ENCODE measurements around the gene RNASE8.
A peak's percentile ranks its signal among the peaks of the same experiment; 100 is the strongest.

Gene RNASE8

DNA sequence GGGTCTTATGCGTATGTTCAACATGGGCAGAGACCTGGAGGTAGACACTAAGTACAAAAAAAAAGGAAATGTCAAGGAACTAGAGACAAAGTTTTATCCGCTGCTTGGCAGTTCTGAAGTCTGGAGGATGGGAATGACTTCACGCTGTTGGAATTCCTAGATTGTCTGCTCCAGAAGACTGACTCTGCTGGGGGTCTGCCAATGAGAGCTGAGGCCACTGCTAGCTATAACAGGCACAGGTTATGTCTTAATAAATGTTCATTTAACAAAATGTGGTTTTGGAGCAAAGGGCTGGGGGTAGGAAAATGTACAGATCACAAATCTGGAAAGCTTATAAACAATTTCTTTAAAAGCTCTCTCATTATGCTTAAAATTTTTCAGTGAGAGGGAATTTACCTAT lies 5.9 kb downstream of the RNASE8 start:
- Histone ChIP-seq H3K4me1 (ENCODE audit: control insufficient read depth in 2 of 2, insufficient read depth in 2 of 2, low read length in 2 of 2) (peaks cover 6 to 9% of the 10 kb centered on the region in 2 donors), H3K9me3 (ENCODE audit: control insufficient read depth in 2 of 2, low read length in 2 of 2) (no peaks in the 10 kb centered on the region), H3K27me3 (ENCODE audit: control insufficient read depth in 2 of 2, insufficient read depth in 2 of 2, low read length in 2 of 2) (no peaks in the 10 kb centered on the region), H3K27ac (ENCODE audit: low read depth in 2 of 2, low read length in 2 of 2) (peak overlapping the region in 1 of 2 donors; percentile 48), H3K4me3 (ENCODE audit: low read length in 2 of 2) (no peak overlapping the region), H3K36me3 (ENCODE audit: control insufficient read depth in 2 of 2, insufficient read depth in 2 of 2, low read length in 2 of 2) (no peaks in the 10 kb centered on the region), H3K9ac (ENCODE audit: low read depth in 1 of 2, low read length in 2 of 2) (no peak overlapping the region)

DNA sequence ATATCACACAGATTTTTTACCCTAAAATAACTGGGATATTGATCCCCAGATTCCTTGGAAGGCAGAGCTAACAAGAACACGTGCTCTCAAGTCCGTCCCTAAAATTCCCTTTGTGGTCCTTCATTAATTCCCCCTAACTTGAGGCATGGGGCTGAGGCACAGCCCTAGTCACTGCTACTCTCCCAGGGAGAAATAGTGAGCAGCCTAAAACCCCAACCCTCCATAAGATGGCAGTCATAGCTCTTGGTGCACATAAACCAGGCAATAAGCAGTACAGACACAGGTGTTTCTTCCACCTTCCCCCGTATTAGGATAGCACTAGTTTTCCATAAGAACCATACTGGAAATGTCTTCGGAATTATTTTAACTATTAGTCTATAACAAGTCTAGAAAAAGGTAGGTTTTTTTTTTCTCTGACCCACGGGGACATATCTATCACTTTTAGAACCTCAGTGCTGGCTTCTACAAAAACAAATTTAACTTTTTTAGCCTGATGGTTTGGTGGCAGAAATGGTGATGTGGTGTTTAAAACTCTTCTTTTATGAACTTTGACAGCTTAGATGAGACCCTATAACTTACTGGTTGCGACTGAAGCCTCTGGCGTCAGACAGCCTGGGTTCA lies 9.4 kb downstream of the RNASE8 start:
- Histone ChIP-seq H3K27ac (ENCODE audit: low read depth in 2 of 2, low read length in 2 of 2) (no peak overlapping the region), H3K4me3 (ENCODE audit: low read length in 2 of 2) (no peak overlapping the region), H3K27me3 (ENCODE audit: control insufficient read depth in 2 of 2, insufficient read depth in 2 of 2, low read length in 2 of 2) (no peaks in the 10 kb centered on the region), H3K36me3 (ENCODE audit: control insufficient read depth in 2 of 2, insufficient read depth in 2 of 2, low read length in 2 of 2) (no peaks in the 10 kb centered on the region), H3K9ac (ENCODE audit: low read depth in 1 of 2, low read length in 2 of 2) (no peak overlapping the region), H3K4me1 (ENCODE audit: control insufficient read depth in 2 of 2, insufficient read depth in 2 of 2, low read length in 2 of 2) (peaks cover 25% of the 10 kb centered on the region in 2 donors), H3K9me3 (ENCODE audit: control insufficient read depth in 2 of 2, low read length in 2 of 2) (no peaks in the 10 kb centered on the region)

DNA sequence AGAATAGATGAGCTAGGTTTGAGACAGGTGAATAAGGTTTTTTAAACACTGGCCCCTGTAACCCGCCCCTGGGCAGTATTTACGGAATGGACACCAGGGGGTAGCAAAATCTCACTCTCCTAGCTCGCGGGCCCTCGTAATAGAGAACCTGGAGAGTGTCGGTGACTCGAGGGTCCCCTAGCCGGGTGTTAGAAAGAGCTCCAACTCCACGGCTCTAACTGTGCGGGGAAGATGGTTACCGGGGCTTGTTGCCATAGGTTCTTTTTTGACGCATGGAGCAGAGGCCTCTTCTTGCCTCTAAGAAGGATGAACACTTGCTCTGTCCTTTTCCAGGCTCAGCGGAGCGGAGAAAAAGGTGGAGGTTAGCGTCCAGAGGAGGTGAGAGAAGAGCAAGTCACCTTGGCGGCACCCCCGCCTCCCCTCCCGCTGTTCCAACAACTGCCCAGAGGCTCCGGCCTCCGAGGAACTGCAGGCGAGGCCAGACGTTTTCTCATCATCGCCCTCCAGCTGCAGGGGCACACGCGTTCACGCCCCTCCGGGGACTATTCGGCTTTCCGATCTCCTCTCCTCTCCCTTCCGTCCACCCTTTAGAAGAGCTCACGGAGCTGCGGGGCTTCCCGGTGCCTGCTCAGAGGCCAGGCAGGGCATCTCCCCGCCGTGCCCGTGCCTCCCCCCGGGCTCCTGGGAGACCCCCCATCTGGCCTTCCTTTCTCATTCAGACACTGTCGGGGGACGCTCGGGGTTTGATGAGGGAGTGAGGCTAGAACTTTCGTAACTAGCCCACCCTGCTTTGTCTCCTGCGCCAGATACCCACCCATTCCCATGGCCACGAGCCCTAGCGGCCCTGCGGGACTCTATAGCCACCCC lies 11.1 kb downstream of the RNASE8 start:
- H3K27ac ChIP-seq (ENCODE audit: low read depth in 2 of 2, low read length in 2 of 2): peak overlapping the region; percentile 18 to 93
- H3K27me3 ChIP-seq (ENCODE audit: control insufficient read depth in 2 of 2, insufficient read depth in 2 of 2, low read length in 2 of 2): no peaks in the 10 kb centered on the region
- no peaks in the 10 kb centered on the region for H3K9me3 ChIP-seq (ENCODE audit: control insufficient read depth in 2 of 2, low read length in 2 of 2)
- H3K9ac ChIP-seq (ENCODE audit: low read depth in 1 of 2, low read length in 2 of 2): peak overlapping the region; percentile 68 to 83
- peaks cover 33% of the 10 kb centered on the region in 2 donors for H3K4me1 ChIP-seq (ENCODE audit: control insufficient read depth in 2 of 2, insufficient read depth in 2 of 2, low read length in 2 of 2)
- H3K4me3 ChIP-seq (ENCODE audit: low read length in 2 of 2): peak overlapping the region; percentile 52 to 70
- H3K36me3 ChIP-seq (ENCODE audit: control insufficient read depth in 2 of 2, insufficient read depth in 2 of 2, low read length in 2 of 2): peaks cover 6 to 8% of the 10 kb centered on the region in 2 donors

DNA sequence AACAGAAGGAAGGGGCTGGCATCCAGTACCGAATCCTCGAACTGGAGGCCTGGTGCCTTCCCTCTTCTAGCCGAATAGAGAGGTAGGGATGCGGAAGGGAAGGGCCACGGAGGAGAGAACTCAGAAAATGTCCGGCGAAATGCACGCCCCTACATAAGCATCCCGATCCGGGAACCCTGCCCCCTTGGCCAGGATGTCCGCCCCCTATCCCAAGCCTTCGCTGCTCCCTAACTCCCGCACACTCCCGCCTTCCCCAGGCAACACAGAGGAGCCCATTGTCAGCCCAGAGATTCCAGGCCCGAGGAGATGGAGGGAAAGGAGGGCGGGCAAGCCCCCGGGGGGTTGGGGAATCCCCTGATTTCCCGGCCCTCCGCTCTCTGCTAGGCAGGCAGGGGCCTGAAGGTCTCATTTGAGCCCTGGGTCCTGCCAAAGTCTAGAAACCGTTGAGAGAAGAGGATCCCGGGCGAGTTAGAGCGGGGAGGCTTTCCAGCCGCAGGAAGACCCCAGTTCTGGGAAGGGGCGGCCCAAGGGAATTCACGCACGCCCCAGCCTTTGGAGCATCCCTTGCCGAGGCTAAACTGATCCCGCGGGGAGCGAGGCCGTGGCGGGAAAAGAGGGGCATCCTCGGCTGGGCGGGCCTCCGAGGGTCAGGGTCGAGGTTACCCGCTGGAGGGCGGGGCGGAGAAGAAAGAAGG lies 11.9 kb downstream of the RNASE8 start:
- Histone ChIP-seq H3K4me1 (ENCODE audit: control insufficient read depth in 2 of 2, insufficient read depth in 2 of 2, low read length in 2 of 2) (peaks cover 33% of the 10 kb centered on the region in 2 donors), H3K9me3 (ENCODE audit: control insufficient read depth in 2 of 2, low read length in 2 of 2) (no peaks in the 10 kb centered on the region), H3K9ac (ENCODE audit: low read depth in 1 of 2, low read length in 2 of 2) (peak overlapping the region; percentile 68 to 83), H3K36me3 (ENCODE audit: control insufficient read depth in 2 of 2, insufficient read depth in 2 of 2, low read length in 2 of 2) (peaks cover 7 to 10% of the 10 kb centered on the region in 2 donors), H3K4me3 (ENCODE audit: low read length in 2 of 2) (peak overlapping the region; percentile 52 to 70), H3K27ac (ENCODE audit: low read depth in 2 of 2, low read length in 2 of 2) (peak overlapping the region; percentile 18 to 93), H3K27me3 (ENCODE audit: control insufficient read depth in 2 of 2, insufficient read depth in 2 of 2, low read length in 2 of 2) (no peaks in the 10 kb centered on the region)

DNA sequence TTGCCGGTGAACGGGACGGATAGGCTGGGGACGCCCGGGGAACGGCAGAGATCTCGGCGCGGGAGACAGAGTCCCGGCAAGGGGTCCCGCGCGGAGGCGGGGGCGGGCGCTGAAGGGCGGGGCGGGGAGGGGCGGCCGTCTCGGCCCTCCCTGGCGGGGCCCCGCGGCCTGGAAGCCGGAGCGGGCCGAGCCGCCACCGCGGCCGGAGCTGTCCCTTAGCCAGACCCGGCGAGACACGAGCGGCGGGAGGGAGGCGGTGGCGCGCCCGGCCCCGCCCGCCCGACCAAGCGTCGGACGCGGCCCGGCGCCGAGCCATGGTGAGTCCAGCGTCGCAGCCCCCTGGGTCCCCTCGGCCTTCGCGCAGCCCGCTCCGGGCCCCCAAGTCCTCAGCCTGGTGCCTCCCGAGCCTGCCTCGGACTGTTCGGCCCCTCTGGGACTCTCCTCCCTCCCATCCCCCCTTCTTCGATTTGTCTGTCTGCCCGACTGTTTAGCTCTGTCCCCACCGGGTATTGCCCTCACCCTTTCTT lies 12.5 kb downstream of the RNASE8 start, which contains the start of gene ARHGEF40:
Gene ARHGEF40, plus strand, starts transcription at position 222 of the 527 bp plus-strand sequence. Its CDS starts 93 bp downstream, at position 315.
- Histone ChIP-seq H3K4me3 (ENCODE audit: low read length in 2 of 2) (peak within 1 kb of the TSS; percentile 86 to 87), H3K9ac (ENCODE audit: low read depth in 1 of 2, low read length in 2 of 2) (peak within 1 kb of the TSS; percentile 83 to 89), H3K4me1 (ENCODE audit: control insufficient read depth in 2 of 2, insufficient read depth in 2 of 2, low read length in 2 of 2) (peaks cover 33% of the 10 kb centered on the region in 2 donors), H3K27ac (ENCODE audit: low read depth in 2 of 2, low read length in 2 of 2) (peak within 1 kb of the TSS; percentile 83 to 93), H3K36me3 (ENCODE audit: control insufficient read depth in 2 of 2, insufficient read depth in 2 of 2, low read length in 2 of 2) (peaks cover 8 to 16% of the 10 kb centered on the region in 2 donors), H3K27me3 (ENCODE audit: control insufficient read depth in 2 of 2, insufficient read depth in 2 of 2, low read length in 2 of 2) (no peaks in the 10 kb centered on the region), H3K9me3 (ENCODE audit: control insufficient read depth in 2 of 2, low read length in 2 of 2) (no peaks in the 10 kb centered on the region)

DNA sequence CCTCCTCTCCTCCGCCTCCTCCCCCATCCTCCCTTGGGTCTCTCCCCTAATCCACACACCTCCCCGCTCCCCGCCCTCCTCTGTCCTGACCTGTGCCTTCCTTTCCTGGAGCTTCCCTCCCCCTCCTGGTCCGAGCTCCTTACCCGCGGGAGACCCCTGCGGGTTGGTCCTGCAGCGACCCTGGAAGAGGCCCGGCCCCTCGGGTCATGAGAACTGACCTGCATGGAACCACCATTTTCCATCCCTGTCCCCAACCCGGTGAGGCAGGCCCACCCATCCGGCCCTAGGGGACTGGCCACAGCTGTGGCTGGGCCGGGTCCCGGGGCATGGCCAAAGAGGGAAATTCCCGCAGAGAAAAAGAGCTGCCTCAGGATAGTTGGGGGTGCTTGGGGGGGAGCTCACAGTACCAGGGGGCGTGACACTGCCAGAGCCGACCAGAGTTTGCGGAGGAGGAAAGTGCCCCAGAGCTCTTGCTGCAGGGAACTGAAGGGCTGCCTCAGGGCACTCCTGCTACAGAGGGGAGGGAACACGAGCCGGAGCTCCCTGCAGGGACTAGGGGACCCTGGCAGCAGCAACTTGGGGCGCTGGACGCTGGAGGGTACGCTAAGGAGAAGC lies 13.1 kb downstream of the RNASE8 start:
- Histone ChIP-seq H3K27me3 (ENCODE audit: control insufficient read depth in 2 of 2, insufficient read depth in 2 of 2, low read length in 2 of 2) (no peaks in the 10 kb centered on the region), H3K4me1 (ENCODE audit: control insufficient read depth in 2 of 2, insufficient read depth in 2 of 2, low read length in 2 of 2) (peaks cover 33% of the 10 kb centered on the region in 2 donors), H3K4me3 (ENCODE audit: low read length in 2 of 2) (peak overlapping the region; percentile 86 to 87), H3K36me3 (ENCODE audit: control insufficient read depth in 2 of 2, insufficient read depth in 2 of 2, low read length in 2 of 2) (peaks cover 13 to 22% of the 10 kb centered on the region in 2 donors), H3K27ac (ENCODE audit: low read depth in 2 of 2, low read length in 2 of 2) (peak overlapping the region; percentile 83 to 93), H3K9ac (ENCODE audit: low read depth in 1 of 2, low read length in 2 of 2) (peak overlapping the region; percentile 83 to 89), H3K9me3 (ENCODE audit: control insufficient read depth in 2 of 2, low read length in 2 of 2) (no peaks in the 10 kb centered on the region)

DNA sequence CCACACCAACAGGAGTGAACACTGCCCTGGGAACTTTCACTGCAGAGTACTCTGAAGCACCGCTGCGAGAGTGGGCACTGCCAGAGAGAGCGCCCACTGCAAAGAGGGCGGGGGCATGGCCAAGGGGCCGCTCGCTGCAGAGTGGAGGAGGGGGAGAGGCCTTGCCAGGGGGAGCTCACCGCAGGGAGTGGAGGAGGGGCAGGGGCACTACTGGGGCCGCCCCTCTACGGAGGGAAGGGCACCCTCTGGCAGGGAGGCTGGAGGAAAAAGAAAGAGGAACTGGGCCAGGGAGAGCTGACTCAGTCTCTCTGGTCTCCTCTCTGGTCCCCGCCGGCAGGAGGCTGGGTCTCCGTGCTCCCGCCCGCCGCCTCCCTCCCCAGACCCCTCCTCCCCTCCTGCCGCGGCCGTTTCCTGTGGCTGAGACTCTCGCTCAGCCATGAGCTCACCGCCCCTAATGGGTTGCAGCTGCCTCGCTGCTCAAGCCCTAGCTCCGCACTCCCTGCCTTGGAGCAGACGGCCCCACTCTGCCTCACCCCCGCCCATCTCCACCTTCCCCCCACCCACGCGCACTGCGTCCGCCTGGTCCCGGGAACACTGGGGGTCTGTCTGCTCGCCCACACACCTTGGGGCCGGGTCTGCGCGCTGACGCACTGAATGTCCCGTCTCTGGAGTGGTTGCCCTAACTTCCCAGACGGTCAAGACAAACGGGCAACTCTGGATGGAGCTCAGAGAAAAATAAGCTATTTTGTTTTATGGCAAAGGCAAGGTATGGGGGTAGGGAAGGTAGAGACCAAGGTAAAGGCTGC lies 13.8 kb downstream of the RNASE8 start:
- H3K36me3 ChIP-seq (ENCODE audit: control insufficient read depth in 2 of 2, insufficient read depth in 2 of 2, low read length in 2 of 2): peaks cover 19 to 29% of the 10 kb centered on the region in 2 donors
- H3K27ac ChIP-seq (ENCODE audit: low read depth in 2 of 2, low read length in 2 of 2): peak overlapping the region; percentile 83 to 93
- H3K4me1 ChIP-seq (ENCODE audit: control insufficient read depth in 2 of 2, insufficient read depth in 2 of 2, low read length in 2 of 2): peaks cover 33% of the 10 kb centered on the region in 2 donors
- no peaks in the 10 kb centered on the region for H3K27me3 ChIP-seq (ENCODE audit: control insufficient read depth in 2 of 2, insufficient read depth in 2 of 2, low read length in 2 of 2)
- H3K9ac ChIP-seq (ENCODE audit: low read depth in 1 of 2, low read length in 2 of 2): peak overlapping the region; percentile 83 to 89
- H3K9me3 ChIP-seq (ENCODE audit: control insufficient read depth in 2 of 2, low read length in 2 of 2): no peaks in the 10 kb centered on the region
- H3K4me3 ChIP-seq (ENCODE audit: low read length in 2 of 2): peak overlapping the region; percentile 86 to 87

DNA sequence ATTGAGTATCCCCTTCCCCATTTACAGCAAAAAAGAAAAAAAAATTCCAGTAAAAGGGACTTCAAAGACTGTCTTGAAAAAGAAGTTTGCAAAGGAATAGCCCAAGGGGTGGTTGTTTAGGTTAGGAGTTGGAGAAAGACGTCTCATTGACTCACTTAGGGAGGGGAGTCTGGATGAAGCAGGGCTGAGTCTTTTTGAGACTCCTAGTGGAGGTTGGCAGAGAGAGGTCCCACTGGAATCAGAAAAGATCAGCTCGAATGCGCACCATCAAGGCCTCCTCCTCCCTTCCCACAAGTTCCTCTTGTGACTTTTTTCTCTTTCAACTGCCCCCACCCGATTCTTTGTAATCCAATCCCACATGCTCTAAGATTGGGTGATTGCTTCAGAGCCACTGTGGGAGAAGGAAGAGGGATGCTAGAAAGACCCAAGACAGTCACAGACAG lies 14.4 kb downstream of the RNASE8 start:
- peak overlapping the region; percentile 86 to 87 for H3K4me3 ChIP-seq (ENCODE audit: low read length in 2 of 2)
- H3K27me3 ChIP-seq (ENCODE audit: control insufficient read depth in 2 of 2, insufficient read depth in 2 of 2, low read length in 2 of 2): no peaks in the 10 kb centered on the region
- H3K4me1 ChIP-seq (ENCODE audit: control insufficient read depth in 2 of 2, insufficient read depth in 2 of 2, low read length in 2 of 2): peaks cover 33% of the 10 kb centered on the region in 2 donors
- no peaks in the 10 kb centered on the region for H3K9me3 ChIP-seq (ENCODE audit: control insufficient read depth in 2 of 2, low read length in 2 of 2)
- peaks cover 22 to 34% of the 10 kb centered on the region in 2 donors for H3K36me3 ChIP-seq (ENCODE audit: control insufficient read depth in 2 of 2, insufficient read depth in 2 of 2, low read length in 2 of 2)
- H3K27ac ChIP-seq (ENCODE audit: low read depth in 2 of 2, low read length in 2 of 2): peak overlapping the region; percentile 83 to 93
- H3K9ac ChIP-seq (ENCODE audit: low read depth in 1 of 2, low read length in 2 of 2): peak overlapping the region; percentile 9 to 83

All from mucosa of rectum (tissue), 2 donors.